Fibroblast of skin of scalp (primary cell): ENCODE results near the gene LMBRD1.
"Not testable (repeated sequence)": the region's sequence is repeated elsewhere in the genome, so short reads cannot be mapped to it uniquely, and the experiment has no call there.

ENCODE experiments used
- DNase-seq: peaks from one replicate; pipeline ENCODE4 v3.0.0-alpha.2; 2013

LMBRD1 gene

GRCh38 chr6:69732640-69733039 lies 64.2 kb downstream of the LMBRD1 start:
- peak; percentile 23 for DNase-seq

- no peak for DNase-seq
Measured at GRCh38 chr6:69732045-69732444, 64.8 kb downstream of the LMBRD1 start.

GRCh38 chr6:69729870-69730449 lies 66.8 kb downstream of the LMBRD1 start:
- DNase-seq = peak; percentile 2

GRCh38 chr6:69722683-69723082 lies 74.1 kb downstream of the LMBRD1 start:
- no peak for DNase-seq

GRCh38 chr6:69719602-69720193 lies 77.1 kb downstream of the LMBRD1 start:
- DNase-seq = peak; percentile 46

- no peak for DNase-seq
Measured at GRCh38 chr6:69706724-69707123, 90.1 kb downstream of the LMBRD1 start.

GRCh38 chr6:69705954-69706353 lies 90.9 kb downstream of the LMBRD1 start:
- no peak for DNase-seq

- DNase-seq = peak; percentile 78
Measured at GRCh38 chr6:69704916-69705315, 91.9 kb downstream of the LMBRD1 start.

GRCh38 chr6:69699655-69700054 lies 97.2 kb downstream of the LMBRD1 start:
- no peak for DNase-seq

- no peak for DNase-seq
Measured at GRCh38 chr6:69696273-69696672, 100.5 kb downstream of the LMBRD1 start.

GRCh38 chr6:69693762-69694161 lies 103.0 kb downstream of the LMBRD1 start:
- peak; percentile 38 for DNase-seq

- no peak for DNase-seq
Measured at GRCh38 chr6:69690986-69691385, 105.8 kb downstream of the LMBRD1 start.

GRCh38 chr6:69680302-69680701 lies 116.5 kb downstream of the LMBRD1 start:
- no peak for DNase-seq

GRCh38 chr6:69673298-69673697 lies 123.5 kb downstream of the LMBRD1 start:
- no peak for DNase-seq

GRCh38 chr6:69668916-69669315 lies 127.9 kb downstream of the LMBRD1 start:
- DNase-seq = no peak

- DNase-seq = not testable (repeated sequence)
Measured at GRCh38 chr6:69666779-69667178, 130.0 kb downstream of the LMBRD1 start.

- DNase-seq = no peak
Measured at GRCh38 chr6:69665437-69665836, 131.4 kb downstream of the LMBRD1 start.

GRCh38 chr6:69664551-69664950 lies 132.3 kb downstream of the LMBRD1 start:
- DNase-seq = no peak

GRCh38 chr6:69663215-69663614 lies 133.6 kb downstream of the LMBRD1 start:
- no peak for DNase-seq

GRCh38 chr6:69650703-69651102 lies 146.1 kb downstream of the LMBRD1 start:
- no peak for DNase-seq

GRCh38 chr6:69647726-69648125 lies 149.1 kb downstream of the LMBRD1 start:
- DNase-seq = peak; percentile 7

- no peak for DNase-seq
Measured at GRCh38 chr6:69643688-69644087, 153.1 kb downstream of the LMBRD1 start.

GRCh38 chr6:69632932-69633331 lies 163.9 kb downstream of the LMBRD1 start:
- DNase-seq = no peak

GRCh38 chr6:69631552-69632346 lies 165.1 kb downstream of the LMBRD1 start:
- DNase-seq = no peak
